NCI-H82 (cell line): ENCODE measurements around the gene TMEM256.
A peak's percentile ranks its signal among the peaks of the same experiment; 100 is the strongest.

ENCODE experiments used
- DNase-seq: peaks from one replicate; lab custom pipeline; 2025; lab: John Stamatoyannopoulos, UW

The TMEM256 gene

GRCh38 chr17:7403977-7404736 is at the start of gene TMEM256:
Gene TMEM256 (minus strand): TSS chr17:7404097. CDS start chr17:7404084, 13 bp downstream.
- peak; percentile 100 for DNase-seq

- DNase-seq, result peak; percentile 87
Measured at GRCh38 chr17:7448461-7448860, 44.6 kb upstream of the TMEM256 start.

- peak; percentile 88 for DNase-seq
Measured at GRCh38 chr17:7445619-7445968, 41.7 kb upstream of the TMEM256 start.

GRCh38 chr17:7444682-7445618 is 41.1 kb upstream of the TMEM256 start, which contains the start of gene CHRNB1:
Gene CHRNB1 (plus strand): TSS chr17:7445061. CDS start chr17:7445128, 67 bp downstream.
- peak; percentile 95 for DNase-seq

GRCh38 chr17:7443499-7444485 is 39.9 kb upstream of the TMEM256 start:
- DNase-seq, result no peak

- DNase-seq, result peak; percentile 29
Measured at GRCh38 chr17:7442142-7442541, 38.2 kb upstream of the TMEM256 start.

GRCh38 chr17:7441266-7441665 is 37.4 kb upstream of the TMEM256 start:
- DNase-seq, result no peak

GRCh38 chr17:7440834-7441195 is 36.9 kb upstream of the TMEM256 start:
- DNase-seq, result peak; percentile 89

GRCh38 chr17:7440113-7440833 is 36.4 kb upstream of the TMEM256 start:
- DNase-seq, result peak; percentile 89

- no peak for DNase-seq
Measured at GRCh38 chr17:7439462-7440112, 35.7 kb upstream of the TMEM256 start, which contains the start of gene FGF11. Gene FGF11 (plus strand): TSS chr17:7439512. CDS start chr17:7439621, 109 bp downstream.

- DNase-seq, result no peak
Measured at GRCh38 chr17:7438656-7439460, 35.0 kb upstream of the TMEM256 start.

- DNase-seq, result peak; percentile 63
Measured at GRCh38 chr17:7437950-7438614, 34.2 kb upstream of the TMEM256 start.

- DNase-seq, result no peak
Measured at GRCh38 chr17:7437369-7437863, 33.5 kb upstream of the TMEM256 start.

GRCh38 chr17:7436556-7437368 is 32.9 kb upstream of the TMEM256 start:
- DNase-seq, result peak; percentile 91

GRCh38 chr17:7435676-7436555 is 32.0 kb upstream of the TMEM256 start:
- DNase-seq, result peak; percentile 73

- no peak for DNase-seq
Measured at GRCh38 chr17:7432296-7432695, 28.4 kb upstream of the TMEM256 start.

GRCh38 chr17:7431231-7431630 is 27.3 kb upstream of the TMEM256 start:
- DNase-seq, result no peak
